B cell (primary cell): ENCODE data around the gene NTSR2.

Source experiments
- EZH2 ChIP-seq: IDR thresholded peaks from 2 replicates; pipeline ENCODE4 v1.6.1; 2012; ENCODE audit warnings: borderline replicate concordance, low read depth, mild to moderate bottlenecking, moderate library complexity, low read length; ENCODE audit not compliant: insufficient read depth, poor library complexity, severe bottlenecking
- TF ChIP-seq, protein P1 (sequence below): fragments of 200-600 bp; IDR thresholded peaks from one replicate; pipeline ENCODE4 v1.8.0; 2022; ENCODE audit warnings: antibody characterized with exemption, mild to moderate bottlenecking

DNA sequence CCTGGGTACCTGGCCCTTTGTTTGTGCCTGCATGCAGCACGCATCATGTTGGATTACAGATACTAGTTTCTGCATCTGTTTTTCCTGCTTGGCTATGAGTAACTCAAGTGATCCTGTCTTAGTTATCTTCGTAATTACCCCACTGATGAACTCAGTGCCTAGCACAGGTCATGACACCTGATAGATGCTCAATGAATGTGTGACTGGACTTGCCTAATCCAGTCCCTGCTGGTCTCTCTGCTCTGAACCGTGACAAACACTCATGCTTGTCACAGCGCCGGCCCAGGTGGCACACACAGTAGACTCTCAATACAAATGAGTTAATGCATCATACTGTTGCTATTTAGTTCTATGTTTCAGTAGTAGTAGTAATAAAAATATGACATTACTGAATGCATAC, 31.2 kb upstream of the NTSR2 start:
- TF ChIP-seq, protein P1, sequence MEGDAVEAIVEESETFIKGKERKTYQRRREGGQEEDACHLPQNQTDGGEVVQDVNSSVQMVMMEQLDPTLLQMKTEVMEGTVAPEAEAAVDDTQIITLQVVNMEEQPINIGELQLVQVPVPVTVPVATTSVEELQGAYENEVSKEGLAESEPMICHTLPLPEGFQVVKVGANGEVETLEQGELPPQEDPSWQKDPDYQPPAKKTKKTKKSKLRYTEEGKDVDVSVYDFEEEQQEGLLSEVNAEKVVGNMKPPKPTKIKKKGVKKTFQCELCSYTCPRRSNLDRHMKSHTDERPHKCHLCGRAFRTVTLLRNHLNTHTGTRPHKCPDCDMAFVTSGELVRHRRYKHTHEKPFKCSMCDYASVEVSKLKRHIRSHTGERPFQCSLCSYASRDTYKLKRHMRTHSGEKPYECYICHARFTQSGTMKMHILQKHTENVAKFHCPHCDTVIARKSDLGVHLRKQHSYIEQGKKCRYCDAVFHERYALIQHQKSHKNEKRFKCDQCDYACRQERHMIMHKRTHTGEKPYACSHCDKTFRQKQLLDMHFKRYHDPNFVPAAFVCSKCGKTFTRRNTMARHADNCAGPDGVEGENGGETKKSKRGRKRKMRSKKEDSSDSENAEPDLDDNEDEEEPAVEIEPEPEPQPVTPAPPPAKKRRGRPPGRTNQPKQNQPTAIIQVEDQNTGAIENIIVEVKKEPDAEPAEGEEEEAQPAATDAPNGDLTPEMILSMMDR: no peak
- no peak for TF ChIP-seq EZH2
